H9 (cell line): Measurements from ENCODE around the gene VPS41. TPM values are rescaled to one million over a fixed set of nuclear protein-coding genes. Genes with fewer than 3 reads are reported as not detected.

Experiments
- DNase-seq: peaks from one replicate; pipeline ENCODE4 v3.0.0-alpha.2; 2017
- H2AFZ ChIP-seq: one replicate; pipeline ENCODE4 v1.6.1; 2013; ENCODE audit warnings: mild to moderate bottlenecking, low read length, control low read depth, moderate library complexity
- H2AK5ac ChIP-seq: 2 replicates; pipeline ENCODE4 v1.6.1; 2013; ENCODE audit warnings: low read length, control low read depth, mixed read lengths; ENCODE audit not compliant: insufficient read length
- H2BK120ac ChIP-seq: one replicate; pipeline ENCODE4 v1.6.1; 2013; ENCODE audit warnings: low read depth, mild to moderate bottlenecking, low read length, control low read depth, inconsistent platforms; ENCODE audit not compliant: poor library complexity, severe bottlenecking
- H2BK12ac ChIP-seq: 2 replicates; pipeline ENCODE4 v1.6.1; 2013; ENCODE audit warnings: low read length, control low read depth, mixed read lengths, low read depth; ENCODE audit not compliant: insufficient read length
- H2BK15ac ChIP-seq: 2 replicates; pipeline ENCODE4 v1.6.1; 2013; ENCODE audit warnings: low read depth, low read length, control low read depth
- H2BK20ac ChIP-seq: one replicate; pipeline ENCODE4 v1.6.1; 2013; ENCODE audit warnings: low read depth, mild to moderate bottlenecking, low read length, control low read depth, inconsistent platforms; ENCODE audit not compliant: poor library complexity, severe bottlenecking
- H2BK5ac ChIP-seq: 2 replicates; pipeline ENCODE4 v1.6.1; 2013; ENCODE audit warnings: low read length, control low read depth, mixed read lengths; ENCODE audit not compliant: insufficient read length
- H3K14ac ChIP-seq: 2 replicates; pipeline ENCODE4 v1.6.1; 2013; ENCODE audit warnings: low read length, control low read depth; ENCODE audit not compliant: insufficient read depth
- H3K18ac ChIP-seq: 2 replicates; pipeline ENCODE4 v1.6.1; 2013; ENCODE audit warnings: low read depth, mild to moderate bottlenecking, mixed read lengths, low read length, control low read depth; ENCODE audit not compliant: insufficient read length
- H3K23ac ChIP-seq: 2 replicates; pipeline ENCODE4 v1.6.1; 2013; ENCODE audit warnings: low read length, control low read depth, mixed read lengths, low read depth; ENCODE audit not compliant: insufficient read length
- H3K23me2 ChIP-seq: 2 replicates; pipeline ENCODE4 v1.6.1; 2013; ENCODE audit warnings: low read depth, mild to moderate bottlenecking, mixed read lengths, low read length, control low read depth; ENCODE audit not compliant: insufficient read length, poor library complexity, severe bottlenecking
- H3K27ac ChIP-seq: 2 replicates; pipeline ENCODE4 v1.5.1; 2013; ENCODE audit warnings: low read length, control low read depth, mixed read lengths, low read depth; ENCODE audit not compliant: insufficient read length
- H3K27me3 ChIP-seq: 2 replicates; pipeline ENCODE4 v1.6.1; 2013; ENCODE audit warnings: low read length, control low read depth, inconsistent platforms; ENCODE audit not compliant: insufficient read depth
- H3K4ac ChIP-seq: 2 replicates; pipeline ENCODE4 v1.6.1; 2013; ENCODE audit warnings: low read depth, mild to moderate bottlenecking, control low read depth, inconsistent platforms, low read length, moderate library complexity
- H3K4me1 ChIP-seq: 2 replicates; pipeline ENCODE4 v1.6.1; 2013; ENCODE audit warnings: low read length, control low read depth, inconsistent platforms; ENCODE audit not compliant: insufficient read depth
- H3K4me2 ChIP-seq: 2 replicates; pipeline ENCODE4 v1.6.1; 2013; ENCODE audit warnings: low read length, control low read depth, mixed read lengths; ENCODE audit not compliant: insufficient read length, insufficient read depth
- H3K56ac ChIP-seq: 2 replicates; pipeline ENCODE4 v1.6.1; 2013; ENCODE audit warnings: low read depth, mild to moderate bottlenecking, mixed read lengths, low read length, control low read depth; ENCODE audit not compliant: insufficient read length
- H3K79me1 ChIP-seq: 2 replicates; pipeline ENCODE4 v1.6.1; 2013; ENCODE audit warnings: low read depth, mild to moderate bottlenecking, moderate library complexity, low read length, control low read depth, inconsistent platforms; ENCODE audit not compliant: insufficient read depth, poor library complexity, severe bottlenecking
- H3K79me2 ChIP-seq: 2 replicates; pipeline ENCODE4 v1.6.1; 2013; ENCODE audit warnings: low read length, control low read depth, inconsistent platforms; ENCODE audit not compliant: insufficient read depth
- H3K9ac ChIP-seq: 2 replicates; pipeline ENCODE4 v1.6.1; 2013; ENCODE audit warnings: low read length, control low read depth, mixed read lengths; ENCODE audit not compliant: insufficient read length; ENCODE audit errors: extremely low read depth
- H3K9me3 ChIP-seq: one replicate; pipeline ENCODE4 v1.6.1; 2013; ENCODE audit warnings: low read depth, low read length, inconsistent platforms; ENCODE audit not compliant: control insufficient read depth
- H3T11ph ChIP-seq: one replicate; pipeline ENCODE4 v1.6.1; 2013; ENCODE audit warnings: mild to moderate bottlenecking, low read length, control low read depth, inconsistent platforms
- H4K20me1 ChIP-seq: one replicate; pipeline ENCODE4 v1.6.1; 2013; ENCODE audit not compliant: control insufficient read depth, insufficient read length, insufficient read depth
- H4K5ac ChIP-seq: 2 replicates; pipeline ENCODE4 v1.6.1; 2013; ENCODE audit warnings: low read depth, mild to moderate bottlenecking, mixed read lengths, low read length, control low read depth; ENCODE audit not compliant: insufficient read length
- H4K8ac ChIP-seq: replicated peaks from 2 replicates; pipeline ENCODE4 v1.6.1; 2013; ENCODE audit warnings: low read length, control low read depth, mixed read lengths, low read depth; ENCODE audit not compliant: insufficient read length
- H4K91ac ChIP-seq: 2 replicates; pipeline ENCODE4 v1.6.1; 2013; ENCODE audit warnings: low read depth, mild to moderate bottlenecking, moderate library complexity, mixed read lengths, low read length, control low read depth; ENCODE audit not compliant: insufficient read length
- H3K27ac Mint-ChIP-seq, 3 experiments: 2 replicates in 2 of 3; 3 replicates in 1 of 3; pipeline ENCODE4 v1.8.0; 2020 to 2021; ENCODE audit warnings: mixed read lengths in 3 of 3, mild to moderate bottlenecking in 1 of 3, moderate library complexity in 1 of 3
- H3K27me3 Mint-ChIP-seq: 2 replicates; pipeline ENCODE4 v1.8.0; 2021; ENCODE audit warnings: low read depth, mild to moderate bottlenecking, moderate library complexity, mixed read lengths
- H3K36me3 Mint-ChIP-seq, 3 experiments: 2 replicates in 2 of 3; 3 replicates in 1 of 3; pipeline ENCODE4 v1.8.0; 2020 to 2021; ENCODE audit warnings: low read depth in 3 of 3, mixed read lengths in 3 of 3; ENCODE audit not compliant: insufficient read depth in 1 of 3
- H3K4me1 Mint-ChIP-seq, 2 experiments: 2 replicates each; pipeline ENCODE4 v1.8.0; 2020; ENCODE audit warnings: mixed read lengths in 2 of 2
- H3K4me3 Mint-ChIP-seq, 2 experiments: 2 replicates in 1 of 2; 3 replicates in 1 of 2; pipeline ENCODE4 v1.8.0; 2020 to 2021; ENCODE audit warnings: mild to moderate bottlenecking in 2 of 2, mixed read lengths in 2 of 2, moderate library complexity in 1 of 2
- H3K9me3 Mint-ChIP-seq, 2 experiments: 2 replicates in 1 of 2; 3 replicates in 1 of 2; pipeline ENCODE4 v1.8.0; 2020; ENCODE audit warnings: mild to moderate bottlenecking in 2 of 2, mixed read lengths in 2 of 2, moderate library complexity in 1 of 2
- whole genome bisulfite sequencing: extraction: QIAGEN DNeasy Blood & Tissue Kit; methylation state at CpG from one replicate; pipeline ENCODE4 v1.1.7; 2013; ENCODE audit warnings: missing lambda C conversion rate, low lambda C conversion rate, mixed read lengths; ENCODE audit not compliant: insufficient read length; ENCODE audit errors: extremely low coverage; 5-methylcytosine and 5-hydroxymethylcytosine counted together
- total RNA-seq: library from RNA; stranded (reverse); gene quantifications from 2 replicates; pipeline ENCODE4 v1.2.1, GENCODE V29; 2021
- TF ChIP-seq, protein P1 (sequence below): fragments of 200-600 bp; sonication (generic); conservative IDR thresholded peaks from 3 replicates; pipeline ENCODE4 v1.8.0; 2021; ENCODE audit warnings: antibody characterized with exemption, mild to moderate bottlenecking

Gene VPS41
- total RNA-seq, 1 experiment from 2014 or later = 49.3 TPM

DNA sequence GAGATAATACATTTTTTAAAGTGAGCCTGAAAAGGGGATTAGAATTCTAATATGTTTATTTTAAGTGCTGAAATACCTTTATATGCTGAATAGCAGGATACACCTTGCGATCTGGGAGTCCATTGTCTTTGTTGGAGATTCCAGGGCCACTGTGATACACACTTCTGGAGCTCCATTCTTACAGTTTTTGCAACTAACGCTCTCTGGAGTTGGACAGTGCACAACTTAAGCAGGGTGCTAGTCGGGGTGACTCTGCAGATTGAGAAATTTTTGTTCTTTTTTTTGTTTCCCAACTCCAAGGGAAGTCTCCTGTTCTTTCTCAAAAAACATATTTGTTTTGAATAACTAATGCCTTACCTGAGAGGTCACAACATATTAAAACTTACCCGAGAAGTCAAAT is 45.0 kb upstream of the VPS41 start:
- H3K23ac ChIP-seq = no peak overlapping the region
- H3K56ac ChIP-seq = no peak overlapping the region
- WGBS = no CpG with 5 or more reads among the region's 4 CpGs
- H3K9me3 ChIP-seq = no peaks in the 10 kb centered on the region
- H2BK120ac ChIP-seq = no peak overlapping the region
- no peak overlapping the region for H2BK5ac ChIP-seq
- no peak overlapping the region for H4K91ac ChIP-seq
- no peak overlapping the region for H3K4ac ChIP-seq
- no peak overlapping the region for H2BK15ac ChIP-seq
- H3K4me3 Mint-ChIP-seq = no peak overlapping the region
- peaks cover 3 to 4% of the 10 kb centered on the region in 2 experiments for H3K4me1 Mint-ChIP-seq
- H4K5ac ChIP-seq = no peak overlapping the region
- H3K27ac Mint-ChIP-seq = no peak overlapping the region
- H3K27me3 Mint-ChIP-seq = no peaks in the 10 kb centered on the region
- no peak overlapping the region for H3K9ac ChIP-seq
- H4K20me1 ChIP-seq = no peaks in the 10 kb centered on the region
- H2BK20ac ChIP-seq = no peak overlapping the region
- H3K79me2 ChIP-seq = no peaks in the 10 kb centered on the region
- no peak overlapping the region for H3K18ac ChIP-seq
- no peak overlapping the region for H4K8ac ChIP-seq
- no peak overlapping the region for H3K27ac ChIP-seq
- no peak overlapping the region for H2BK12ac ChIP-seq
- H3K4me1 ChIP-seq = no peaks in the 10 kb centered on the region
- TF ChIP-seq, protein P1, sequence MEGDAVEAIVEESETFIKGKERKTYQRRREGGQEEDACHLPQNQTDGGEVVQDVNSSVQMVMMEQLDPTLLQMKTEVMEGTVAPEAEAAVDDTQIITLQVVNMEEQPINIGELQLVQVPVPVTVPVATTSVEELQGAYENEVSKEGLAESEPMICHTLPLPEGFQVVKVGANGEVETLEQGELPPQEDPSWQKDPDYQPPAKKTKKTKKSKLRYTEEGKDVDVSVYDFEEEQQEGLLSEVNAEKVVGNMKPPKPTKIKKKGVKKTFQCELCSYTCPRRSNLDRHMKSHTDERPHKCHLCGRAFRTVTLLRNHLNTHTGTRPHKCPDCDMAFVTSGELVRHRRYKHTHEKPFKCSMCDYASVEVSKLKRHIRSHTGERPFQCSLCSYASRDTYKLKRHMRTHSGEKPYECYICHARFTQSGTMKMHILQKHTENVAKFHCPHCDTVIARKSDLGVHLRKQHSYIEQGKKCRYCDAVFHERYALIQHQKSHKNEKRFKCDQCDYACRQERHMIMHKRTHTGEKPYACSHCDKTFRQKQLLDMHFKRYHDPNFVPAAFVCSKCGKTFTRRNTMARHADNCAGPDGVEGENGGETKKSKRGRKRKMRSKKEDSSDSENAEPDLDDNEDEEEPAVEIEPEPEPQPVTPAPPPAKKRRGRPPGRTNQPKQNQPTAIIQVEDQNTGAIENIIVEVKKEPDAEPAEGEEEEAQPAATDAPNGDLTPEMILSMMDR = no peak
- no peak overlapping the region for H2AK5ac ChIP-seq
- H2AFZ ChIP-seq = no peak overlapping the region
- H3K14ac ChIP-seq = no peak overlapping the region
- no peak for DNase-seq
- H3K79me1 ChIP-seq = no peaks in the 10 kb centered on the region
- H3K27me3 ChIP-seq = no peaks in the 10 kb centered on the region
- H3K36me3 Mint-ChIP-seq = no peaks in the 10 kb centered on the region
- H3K9me3 Mint-ChIP-seq = no peaks in the 10 kb centered on the region
- H3T11ph ChIP-seq = no peak overlapping the region
- no peak overlapping the region for H3K4me2 ChIP-seq
- no peaks in the 10 kb centered on the region for H3K23me2 ChIP-seq
